Renal pelvis (tissue), 4 donors: ENCODE data around the gene ANKRD11. TPM values are rescaled to one million over a fixed set of nuclear protein-coding genes. Genes with fewer than 3 reads are reported as not detected.

ENCODE experiments used
- DNase-seq: peaks from one replicate; pipeline ENCODE4 v3.0.0-alpha.2; 2013
- polyA plus RNA-seq, 3 donors: library from polyadenylated mRNA; unstranded; fragments of 120-200 nt; gene quantifications; one replicate each; pipeline ENCODE4 v1.2.1, GENCODE V29; 2013; ENCODE audit not compliant: insufficient read length in 3 of 3

Gene ANKRD11
- polyA plus RNA-seq, 3 donors: 98.8 to 129 (median 113) TPM

DNA sequence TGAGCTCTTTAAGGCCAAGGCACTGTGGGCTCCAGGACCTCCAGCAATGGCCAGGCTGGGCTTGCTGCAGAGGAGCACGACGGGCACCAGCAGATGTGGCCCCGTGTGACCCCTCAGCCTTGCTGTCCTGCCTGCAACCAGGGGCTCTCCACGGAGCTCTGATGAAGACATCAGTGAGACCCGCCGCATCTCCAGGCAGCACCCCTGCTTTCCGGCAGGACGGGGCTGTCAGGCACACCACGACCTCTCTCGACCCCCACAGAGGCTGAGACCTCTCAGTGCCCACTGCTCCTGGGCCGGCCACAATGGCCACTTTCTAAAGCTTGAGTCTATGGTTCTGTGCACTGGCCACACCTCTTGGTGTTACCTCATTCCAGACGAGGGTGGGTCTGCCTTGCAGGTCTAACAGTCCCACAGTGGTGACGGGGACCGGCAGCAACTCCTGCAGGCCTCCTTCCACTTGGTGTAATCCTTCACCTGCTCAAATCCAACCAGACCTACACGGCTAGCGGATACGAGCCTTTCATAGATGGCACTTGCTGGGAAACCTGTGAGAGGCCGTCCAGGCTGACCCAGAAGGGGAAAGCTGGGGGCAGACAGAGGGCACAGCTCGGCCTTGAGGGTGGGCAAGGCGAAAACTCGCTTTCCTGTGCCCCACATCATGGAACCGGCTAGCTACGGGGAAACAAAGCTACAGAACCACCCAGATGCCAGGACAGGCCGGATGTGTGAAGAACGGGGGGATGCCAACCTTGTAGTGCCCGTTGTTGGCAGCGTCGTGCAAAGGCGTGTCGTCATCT, 202.4 kb downstream of the ANKRD11 start:
- DNase-seq: no peak

DNA sequence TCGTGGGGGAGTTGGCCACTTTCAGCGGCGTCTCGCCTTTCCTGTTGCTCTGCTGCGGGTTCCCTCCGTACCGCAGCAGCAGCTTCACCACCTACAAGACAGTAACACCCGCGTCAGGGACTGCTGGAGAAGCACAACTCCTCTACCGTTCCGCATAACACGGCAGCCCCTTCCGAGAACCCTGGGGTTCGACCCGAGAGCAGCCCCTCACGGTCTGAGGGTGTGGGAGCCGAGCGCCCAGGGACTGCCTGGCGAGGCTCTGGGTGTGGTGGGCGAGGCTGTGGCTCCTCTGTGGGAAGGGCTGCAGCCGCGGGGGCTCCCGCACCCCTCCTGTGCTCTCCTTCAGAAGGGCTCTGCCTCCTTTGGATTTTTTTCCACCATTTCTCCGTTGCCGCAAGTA, 204.3 kb downstream of the ANKRD11 start:
- DNase-seq: no peak

- DNase-seq: no peak
Measured at GRCh38 chr16:89285381-89285780, 205.0 kb downstream of the ANKRD11 start.

DNA sequence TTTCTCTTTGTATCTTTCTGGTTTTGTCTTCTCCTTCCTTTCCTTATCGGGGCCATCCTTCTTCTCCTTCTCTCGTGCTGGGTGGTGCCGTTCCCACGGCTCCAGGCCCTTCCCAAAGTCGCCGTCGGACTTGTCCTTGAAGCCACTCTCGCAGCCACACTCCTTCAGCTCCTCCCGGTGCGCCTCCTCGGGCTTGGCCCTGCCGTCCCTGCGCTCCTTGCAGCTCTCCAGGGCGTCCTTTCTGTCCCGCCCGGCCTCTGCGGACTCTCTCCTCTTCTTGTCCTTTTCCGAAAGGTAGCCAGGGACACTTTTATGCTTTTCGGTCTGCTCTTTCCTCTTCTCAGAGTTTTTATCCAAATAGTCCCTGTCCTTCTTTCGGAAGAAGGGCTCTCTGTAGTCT, 206.9 kb downstream of the ANKRD11 start:
- DNase-seq: no peak

- no peak for DNase-seq
Measured at GRCh38 chr16:89282523-89282922, 207.8 kb downstream of the ANKRD11 start.

DNA sequence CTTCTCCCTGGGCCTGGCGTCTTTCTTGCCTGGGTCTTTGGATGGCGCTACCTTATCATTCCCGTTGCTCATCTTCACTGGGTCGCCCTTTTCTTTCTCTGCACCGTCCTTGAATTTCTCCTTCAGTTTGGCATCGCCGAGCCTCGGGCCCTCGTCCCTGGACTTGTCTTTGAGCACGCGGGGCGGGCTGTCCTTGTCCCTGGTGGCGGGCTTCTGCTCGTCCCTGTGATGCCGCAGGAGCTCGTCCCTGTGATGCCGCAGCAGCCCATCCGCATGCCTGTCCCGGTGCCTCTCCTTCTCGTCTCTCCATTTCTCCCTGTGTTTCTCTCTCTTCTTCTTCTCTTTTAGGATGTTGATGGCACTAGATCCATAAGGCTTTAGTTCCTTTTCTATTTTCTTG, 208.5 kb downstream of the ANKRD11 start:
- DNase-seq: no peak

- DNase-seq: no peak
Measured at GRCh38 chr16:89281189-89281577, 209.2 kb downstream of the ANKRD11 start.

DNA sequence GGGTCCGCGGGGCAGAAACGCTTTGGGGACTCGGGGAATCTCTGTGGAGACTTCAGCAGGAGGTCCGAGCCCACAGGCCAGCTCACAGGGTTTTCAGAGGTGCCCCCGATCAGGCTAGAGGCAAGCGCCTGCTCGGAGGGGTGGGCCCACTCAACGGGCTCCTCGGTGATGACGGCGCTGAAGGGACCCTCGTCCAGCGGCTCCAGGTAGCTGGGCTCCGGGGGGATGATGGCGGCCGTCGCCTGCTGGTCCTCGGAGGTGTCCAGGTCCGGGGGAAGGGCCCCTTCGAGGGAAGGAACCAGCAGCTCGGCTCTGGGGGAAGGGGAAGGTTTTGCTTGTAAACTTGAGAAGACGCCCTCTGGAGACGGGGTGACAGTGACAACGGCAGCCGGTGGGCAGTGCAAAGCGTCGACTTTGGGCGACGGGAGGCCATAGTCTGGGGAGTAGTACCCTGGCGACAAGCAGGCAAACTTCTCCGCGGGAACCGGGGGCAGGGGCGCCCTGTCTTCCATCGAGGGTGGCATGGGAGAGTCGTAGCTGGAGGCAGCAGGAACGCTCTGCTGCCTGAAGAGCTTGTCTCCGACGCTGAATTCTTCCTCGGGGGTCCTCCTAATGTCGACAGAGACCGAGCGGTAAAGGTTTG, 209.7 kb downstream of the ANKRD11 start:
- DNase-seq: no peak

GRCh38 chr16:89279666-89280481, 210.5 kb downstream of the ANKRD11 start:
- no peak for DNase-seq

- no peak for DNase-seq
Measured at GRCh38 chr16:89278441-89279240, 211.7 kb downstream of the ANKRD11 start.

DNA sequence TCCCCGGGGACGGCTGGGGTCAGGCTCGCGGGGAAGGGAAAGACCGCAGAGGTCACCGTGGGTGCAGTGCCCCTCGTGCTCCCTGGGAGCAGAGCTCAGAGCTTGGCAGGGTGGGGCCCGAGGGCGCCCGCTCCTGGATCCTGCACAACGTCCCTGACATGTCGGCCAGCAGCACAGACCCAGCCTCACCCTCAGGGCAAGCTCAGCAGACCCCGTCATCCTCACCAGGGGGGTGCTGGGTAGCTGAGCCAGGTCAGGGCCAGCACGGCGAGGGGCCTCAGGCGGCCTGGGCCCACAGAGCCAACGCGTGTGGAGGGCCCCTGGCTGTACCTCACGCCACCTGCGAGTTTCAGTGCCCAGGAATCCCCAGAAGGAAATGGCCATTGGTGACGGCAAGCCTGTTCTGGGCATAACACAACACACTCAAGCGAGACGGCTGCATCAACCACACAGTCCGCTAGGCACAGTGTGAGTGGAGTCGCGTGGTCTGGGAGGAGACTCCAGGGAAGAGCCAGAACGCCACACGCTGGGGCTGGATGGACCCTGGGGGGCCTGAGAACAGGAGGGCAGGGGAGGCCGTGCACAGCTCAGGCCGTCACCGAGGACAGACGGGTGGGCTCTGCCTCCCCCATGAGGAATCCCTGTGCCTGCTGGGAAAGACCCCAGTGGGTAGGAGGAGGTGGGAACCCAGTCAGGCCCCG, 212.6 kb downstream of the ANKRD11 start:
- DNase-seq: no peak

GRCh38 chr16:89277049-89277448, 213.3 kb downstream of the ANKRD11 start:
- DNase-seq: no peak

DNA sequence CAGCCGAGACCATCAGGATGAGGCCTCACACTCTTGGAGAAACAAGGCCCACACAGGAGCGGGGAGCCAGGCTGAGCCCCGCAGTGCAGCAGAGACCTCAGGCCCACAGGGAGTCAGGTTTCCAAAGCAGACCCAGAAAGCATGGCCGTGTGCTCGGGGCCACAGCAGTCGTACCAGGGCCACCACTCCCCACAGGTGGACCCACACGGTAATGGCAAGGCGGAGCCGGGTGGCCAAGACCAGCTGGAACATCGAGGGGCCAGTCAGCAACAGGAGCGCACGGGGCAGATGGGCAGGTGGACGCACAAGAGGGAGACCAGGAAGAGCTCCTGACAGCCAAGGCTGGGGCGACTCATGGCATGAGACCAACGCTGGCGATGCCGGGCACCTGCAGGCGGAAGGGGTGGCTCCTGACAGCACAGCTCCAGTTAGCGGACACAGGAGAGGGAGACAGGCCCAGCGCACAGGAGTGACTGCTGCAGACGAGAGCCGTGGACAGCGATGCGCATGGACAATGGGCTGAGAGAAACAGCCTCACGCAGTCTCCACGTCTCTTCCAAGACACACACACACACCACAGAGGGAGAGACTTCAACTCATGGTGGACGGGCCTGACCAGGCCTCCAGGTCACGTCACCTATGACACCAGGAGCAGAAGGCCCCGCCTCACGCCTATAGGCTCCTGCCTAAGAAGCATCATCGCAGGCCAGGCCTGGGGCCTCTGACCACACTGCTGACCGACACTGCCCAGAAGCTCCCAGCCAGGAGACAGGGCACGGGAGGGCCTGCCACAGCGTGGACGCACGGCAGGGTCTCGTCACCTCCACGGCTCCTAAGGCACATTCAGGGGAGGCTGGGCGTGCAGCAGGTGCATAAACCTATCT, 214.3 kb downstream of the ANKRD11 start:
- DNase-seq: no peak

GRCh38 chr16:89275284-89275584, 215.1 kb downstream of the ANKRD11 start:
- no peak for DNase-seq

- DNase-seq: no peak
Measured at GRCh38 chr16:89274561-89275283, 215.6 kb downstream of the ANKRD11 start.

DNA sequence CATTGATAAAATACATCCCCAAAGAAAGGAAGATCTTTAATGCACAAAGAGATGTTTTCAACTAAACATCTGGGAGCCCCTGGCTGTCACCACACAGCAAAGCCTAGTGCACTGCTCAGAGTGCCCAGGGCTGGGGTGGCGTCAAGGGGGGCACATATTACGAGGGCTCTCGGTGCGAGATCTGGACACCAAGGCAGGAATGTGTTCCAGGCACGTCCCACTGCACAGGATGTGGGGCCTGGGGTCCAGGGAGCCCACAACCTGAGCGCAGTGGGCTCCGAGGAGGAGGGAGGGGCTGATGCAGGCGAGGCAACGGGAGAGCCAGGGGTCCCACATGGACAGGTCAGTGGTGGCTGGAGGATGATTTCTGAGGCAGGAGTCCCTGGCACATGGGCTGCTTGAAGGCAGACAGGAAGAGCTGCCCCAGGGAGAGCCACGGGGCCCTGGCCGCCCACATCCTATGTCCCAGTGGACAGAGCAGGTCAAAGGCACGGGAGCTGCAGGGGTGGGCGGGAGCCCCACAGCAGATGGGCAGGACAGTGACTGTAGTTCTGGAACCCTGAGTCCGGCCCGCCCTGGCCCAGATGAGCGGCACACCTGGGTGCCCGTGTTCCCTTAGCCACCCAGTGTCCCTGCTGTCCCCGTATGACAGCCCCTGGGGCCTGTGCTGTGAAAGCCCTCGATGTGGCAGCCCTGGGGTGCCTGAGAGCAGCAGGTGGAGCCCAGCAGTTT, 216.5 kb downstream of the ANKRD11 start:
- no peak for DNase-seq

DNA sequence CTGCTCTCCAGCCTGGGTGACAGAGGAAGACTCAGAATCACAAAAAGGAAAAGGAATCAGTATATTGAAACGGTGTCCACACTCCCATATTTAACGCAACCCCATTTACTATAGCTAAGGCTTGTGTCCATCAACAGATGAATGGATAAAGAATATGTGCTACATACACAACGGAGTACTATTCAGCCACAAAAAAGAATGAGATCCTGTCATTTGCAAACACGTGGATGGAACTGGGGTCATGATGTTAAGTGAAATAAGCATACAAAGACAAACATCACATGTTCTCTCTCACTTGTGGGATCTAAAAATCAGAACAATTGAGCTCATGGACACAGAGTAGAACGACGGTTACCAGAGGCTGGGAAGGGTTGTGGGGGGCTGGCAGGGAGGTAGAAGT, 217.7 kb downstream of the ANKRD11 start:
- no peak for DNase-seq

- DNase-seq: no peak
Measured at GRCh38 chr16:89270666-89271345, 219.6 kb downstream of the ANKRD11 start.
